Left colon (tissue), 2 donors: ENCODE results near the gene SYT17. TPM values are rescaled to one million over a fixed set of nuclear protein-coding genes. Genes with fewer than 3 reads are reported as not detected.
A peak's percentile ranks its signal among the peaks of the same experiment; 100 is the strongest.
"Not testable (repeated sequence)": the region's sequence is repeated elsewhere in the genome, so short reads cannot be mapped to it uniquely, and the experiment has no call there.

Experiments
- ATAC-seq: fragments of 200-7000 bp; cut with Tn5 transposase; one replicate; pipeline ENCODE4 v1.9.1; 2020; ENCODE audit warnings: mild to moderate bottlenecking, moderate library complexity
- DNase-seq, 2 donors: peaks; one replicate each; pipeline ENCODE4 v3.0.0-alpha.2; 2020
- intact Hi-C, 2 donors: fragments of 100-400 bp; cut with DNase I in 1 of 2; cut with micrococcal nuclease in 1 of 2; formaldehyde crosslinking; loops; one replicate each; pipeline versions ENCODE4 v1.11.2 to v1.14.0; 2022; cut with DNase I, micrococcal nuclease
- total RNA-seq, 2 donors: library from RNA; stranded (reverse); fragmentation: NEBNext Ultra II Directional; extraction: Animal tissue kit (Norgen Biotek cat#: 25700); gene quantifications; one replicate each; pipeline ENCODE4 v1.2.1, GENCODE V29; 2021
- donor health status: DM: no; HTN: no; CAD: no.
- donor health status: DM: yes; HTN: yes; CAD: no.

SYT17 gene
- total RNA-seq, 2 donors from 2014 or later = 8.4 to 9.1 TPM

- DNase-seq (peak in 1 of 2 donors; percentile 14), ATAC-seq (no peak)
- intact Hi-C loops = no loop called here
Measured at GRCh38 chr16:19169082-19169639, 1.1 kb downstream of the SYT17 start.

GRCh38 chr16:19170043-19170655 is 2.1 kb downstream of the SYT17 start:
- intact Hi-C loops = loop anchor here in 1 of 2 donors (10.0 kb wide), 1 partner anchor 85 kb away; no protein-coding TSS in a partner anchor
- ATAC-seq (no peak), DNase-seq (no peak)

- DNase-seq (no peak), ATAC-seq (no peak)
- intact Hi-C loops = loop anchor here in 1 of 2 donors (10.0 kb wide), 1 partner anchor 87 kb away; no protein-coding TSS in a partner anchor
Measured at GRCh38 chr16:19172098-19172780, 4.2 kb downstream of the SYT17 start.

- intact Hi-C loops = loop anchor here in 1 of 2 donors (10.0 kb wide), 1 partner anchor 88 kb away; no protein-coding TSS in a partner anchor
- DNase-seq (no peak), ATAC-seq (no peak)
Measured at GRCh38 chr16:19173059-19173458, 5.0 kb downstream of the SYT17 start.

DNA sequence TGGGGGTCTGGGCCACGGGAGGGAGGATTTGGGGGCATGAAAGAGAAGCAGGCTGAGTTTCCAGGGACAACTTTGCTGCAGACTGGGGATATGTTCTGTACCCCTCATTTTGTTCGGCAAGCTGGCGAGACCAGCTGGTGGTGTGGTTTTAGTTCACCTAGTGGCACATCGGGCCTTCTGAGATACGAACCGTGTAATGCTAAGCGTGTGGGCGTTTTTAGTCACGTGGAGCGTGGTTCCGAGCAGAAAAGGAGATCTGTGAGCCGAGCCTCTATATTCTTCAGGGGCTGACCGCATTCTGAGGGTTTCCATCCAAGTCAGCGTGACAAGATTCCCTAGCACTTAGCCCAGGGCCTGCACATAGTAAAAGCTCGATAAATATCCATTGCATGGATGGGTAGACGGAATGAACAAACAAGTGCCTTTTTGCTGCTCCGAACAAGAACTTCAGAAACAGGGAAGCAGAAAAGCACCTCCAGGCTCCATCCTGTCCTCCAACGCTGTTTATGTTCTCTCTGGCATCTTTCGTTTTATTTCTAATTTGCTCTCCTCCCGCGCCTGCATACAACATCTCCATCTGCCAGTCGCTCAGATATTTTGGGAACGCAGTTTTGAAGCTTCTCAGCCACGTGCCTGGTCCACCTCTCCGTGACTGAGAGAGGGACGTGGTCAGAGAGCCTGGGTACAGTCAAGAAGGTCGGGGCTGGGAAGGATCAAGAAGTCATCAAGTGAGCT is 5.8 kb downstream of the SYT17 start:
- ATAC-seq = no peak
- no peak for DNase-seq
- intact Hi-C loops = loop anchor here in 1 of 2 donors (10.0 kb wide), 1 partner anchor 89 kb away; no protein-coding TSS in a partner anchor

- ATAC-seq = no peak
- no peak for DNase-seq
- intact Hi-C loops = loop anchor here in 1 of 2 donors (10.0 kb wide), 1 partner anchor 90 kb away; no protein-coding TSS in a partner anchor
Measured at GRCh38 chr16:19174478-19174877, 6.4 kb downstream of the SYT17 start.

DNA sequence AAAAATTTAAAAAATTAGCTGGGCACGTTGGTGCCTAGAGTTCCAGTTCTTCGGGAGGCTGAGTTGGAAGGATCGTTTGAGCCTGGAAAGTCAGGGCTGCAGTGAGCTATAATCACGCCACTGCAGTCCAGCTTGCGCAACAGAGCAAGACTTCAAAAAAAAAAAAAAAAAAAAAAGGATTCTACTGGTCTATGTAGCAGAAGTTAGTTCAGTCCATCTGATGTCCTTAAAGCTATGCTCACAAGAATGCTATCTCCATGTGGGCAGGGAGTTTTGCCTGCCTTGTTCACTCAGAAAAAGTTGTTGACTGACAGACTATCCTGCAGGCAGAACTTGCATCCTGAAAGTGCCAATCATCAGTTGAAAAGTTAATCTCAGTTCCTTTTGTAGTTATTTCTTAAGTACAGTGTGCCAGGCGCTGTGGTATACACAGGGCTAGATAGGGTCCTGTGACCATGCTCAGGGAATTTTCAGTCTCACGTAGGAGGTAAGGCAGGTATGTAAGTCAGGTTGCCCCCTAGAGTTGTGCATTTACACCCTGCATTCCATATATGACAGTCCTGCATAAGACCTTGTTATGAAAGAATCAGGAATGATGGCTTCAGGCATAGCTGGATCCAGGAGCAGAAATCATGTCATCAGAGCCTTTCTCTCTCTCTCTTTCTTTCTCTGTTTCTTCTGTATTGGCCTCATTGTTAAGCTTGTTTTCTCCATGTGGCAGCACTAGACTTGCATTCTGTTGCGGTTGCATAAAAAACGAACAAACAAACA is 7.6 kb downstream of the SYT17 start:
- intact Hi-C loops = loop anchor here in 1 of 2 donors (10.0 kb wide), 1 partner anchor 91 kb away; no protein-coding TSS in a partner anchor
- ATAC-seq (no peak), DNase-seq (no peak)

DNA sequence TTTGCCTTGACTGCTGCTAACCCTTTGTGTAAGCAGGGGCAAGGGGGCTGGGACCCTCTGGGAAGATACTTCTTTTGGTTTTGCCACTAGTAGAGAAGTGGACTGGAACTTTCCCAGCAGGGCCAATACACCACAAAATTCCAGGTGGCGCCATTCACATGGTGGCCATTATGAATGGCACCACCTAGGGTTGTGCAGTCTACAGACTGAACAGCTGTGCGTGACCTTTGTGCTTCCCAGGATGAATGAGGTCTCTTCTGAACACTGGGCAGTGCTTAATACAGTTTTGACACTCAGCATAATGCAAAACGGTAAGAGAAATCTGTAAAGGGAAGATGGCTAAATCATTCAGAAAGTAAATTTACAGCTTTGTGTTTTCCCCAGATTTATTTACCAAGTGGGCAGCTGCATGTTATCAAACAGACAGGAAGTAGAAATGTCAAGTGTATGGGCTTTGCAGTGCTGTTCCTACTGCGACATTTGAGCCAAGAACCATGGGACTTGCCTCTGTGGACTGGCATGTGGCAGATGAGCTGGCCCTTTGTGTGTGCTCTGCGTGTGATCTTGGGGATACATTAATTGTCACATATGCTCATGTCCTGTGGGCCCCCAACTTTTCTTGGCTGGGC is 9.2 kb downstream of the SYT17 start:
- intact Hi-C loops = loop anchor here in 1 of 2 donors (10.0 kb wide), 1 partner anchor 92 kb away; no protein-coding TSS in a partner anchor
- ATAC-seq (peak; percentile 42), DNase-seq (no peak)

DNA sequence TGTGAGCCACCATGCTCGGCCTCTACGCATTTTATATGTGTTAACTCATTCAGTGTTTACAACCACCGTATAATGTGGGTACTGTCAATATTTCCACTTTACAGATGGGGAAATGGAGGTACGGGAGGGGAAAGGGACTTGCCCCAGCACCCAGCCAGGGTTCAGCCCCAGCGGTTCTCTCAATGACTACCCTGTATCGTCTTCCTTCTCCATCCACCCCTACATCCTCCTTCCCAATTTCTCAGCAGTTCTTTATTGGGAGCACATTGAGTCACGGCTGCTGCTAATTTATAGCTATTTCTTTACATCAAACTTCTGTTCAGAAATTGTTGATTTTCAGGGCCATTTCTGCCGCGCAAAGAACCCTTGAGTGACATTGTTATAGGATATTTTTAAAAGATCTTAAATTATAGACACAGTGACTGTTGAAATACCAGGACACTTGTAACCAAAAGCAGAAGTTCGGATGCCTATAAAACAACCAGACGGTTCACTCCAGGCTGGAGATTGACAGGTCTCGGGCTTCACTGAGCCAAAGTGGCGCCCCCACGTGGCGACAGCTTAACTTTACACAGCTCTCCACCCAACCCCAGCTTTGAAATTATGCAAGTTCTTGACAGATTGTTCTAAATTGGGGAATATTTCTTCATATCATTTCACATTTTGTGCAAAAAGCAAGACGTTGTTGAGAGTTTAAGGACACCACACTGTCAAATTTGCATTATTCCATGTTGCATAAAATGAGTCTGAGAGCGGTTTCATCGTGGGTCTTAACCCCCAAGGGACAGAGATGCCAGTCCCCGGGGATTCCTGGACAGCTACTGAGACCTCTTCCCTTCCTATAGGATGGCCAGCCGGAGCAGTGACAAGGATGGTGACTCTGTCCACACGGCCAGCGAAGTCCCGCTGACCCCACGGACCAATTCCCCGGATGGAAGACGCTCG is 11.8 kb downstream of the SYT17 start:
- ATAC-seq (peak; percentile 93), DNase-seq (peak; percentile 56 to 77)
- intact Hi-C loops = loop anchor here in 1 of 2 donors (10.0 kb wide), 1 partner anchor 95 kb away; no protein-coding TSS in a partner anchor

GRCh38 chr16:19180741-19181140 is 12.7 kb downstream of the SYT17 start:
- no peak for ATAC-seq
- intact Hi-C loops = no loop called here
- no peak for DNase-seq

DNA sequence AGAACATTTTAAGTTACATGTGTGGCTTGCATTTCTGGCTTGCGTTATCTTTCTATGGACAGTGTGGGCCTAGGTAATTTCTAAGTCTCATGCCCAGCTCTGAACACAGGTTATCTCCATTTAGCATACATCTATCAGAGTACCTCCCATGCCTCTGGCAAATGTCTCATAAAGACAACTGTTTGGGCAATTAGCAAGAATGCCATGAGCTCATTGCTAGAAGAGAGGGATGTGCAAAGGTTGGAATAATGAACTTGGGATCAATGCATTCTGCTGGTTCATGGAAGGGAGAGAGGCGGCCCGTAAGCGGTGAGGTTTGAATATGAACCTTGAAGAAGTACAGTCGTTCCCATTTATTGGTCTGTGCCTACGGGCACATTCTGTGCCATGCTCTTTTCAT is 14.4 kb downstream of the SYT17 start:
- ATAC-seq (no peak), DNase-seq (no peak)
- intact Hi-C loops = no loop called here

- ATAC-seq = no peak
- DNase-seq = no peak
- intact Hi-C loops = no loop called here
Measured at GRCh38 chr16:19183187-19183586, 15.1 kb downstream of the SYT17 start.

DNA sequence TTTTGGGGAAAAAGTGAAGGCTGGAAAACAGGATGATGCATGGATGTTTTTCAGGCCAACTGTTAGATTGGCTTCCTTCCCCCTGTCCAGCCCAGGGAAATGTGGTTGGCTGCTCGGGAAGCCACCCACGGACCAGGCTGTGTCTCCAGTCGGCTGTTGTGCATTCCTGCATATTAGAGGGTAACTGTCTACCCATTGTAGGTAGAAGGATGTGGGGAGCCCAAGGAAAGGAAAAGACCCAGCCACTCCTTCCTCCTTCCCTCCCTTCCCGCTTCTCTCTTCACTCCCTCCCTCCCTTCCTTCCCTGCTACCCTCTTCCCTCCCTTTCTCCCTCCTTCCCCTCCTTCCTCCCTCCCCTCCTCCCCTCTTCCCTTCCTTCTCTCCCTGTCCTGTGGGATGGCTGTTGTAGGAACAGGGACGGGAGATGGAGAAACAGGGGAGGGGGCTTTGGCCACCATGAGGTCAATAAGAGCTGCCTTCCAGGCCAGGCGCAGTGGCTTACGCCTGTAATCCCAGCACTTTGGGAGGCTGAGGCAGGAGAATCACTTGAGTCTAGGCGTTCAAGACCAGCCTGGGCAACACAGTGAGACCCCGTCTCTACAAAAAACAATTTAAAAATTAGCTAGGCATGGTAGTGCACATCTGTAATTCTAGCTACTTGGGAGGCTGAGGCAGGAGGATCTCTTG is 16.9 kb downstream of the SYT17 start:
- ATAC-seq (no peak), DNase-seq (no peak)
- intact Hi-C loops = no loop called here

DNA sequence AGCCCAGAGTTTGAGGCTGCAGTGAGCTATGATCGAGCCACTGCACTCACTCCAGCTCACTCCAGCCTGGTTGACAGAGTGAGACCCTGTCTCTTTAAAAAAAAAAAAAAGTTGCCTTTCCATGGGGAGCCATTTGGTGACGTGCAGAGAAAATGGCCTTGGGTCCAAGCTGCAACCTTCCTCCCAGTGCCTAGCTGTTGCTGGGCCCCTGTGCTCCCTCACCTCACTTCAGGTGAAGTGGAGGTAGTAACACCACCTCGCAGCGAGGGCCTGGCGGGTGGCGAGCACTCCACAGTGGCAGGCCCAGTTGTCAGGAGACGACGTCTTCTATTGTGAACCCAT is 17.4 kb downstream of the SYT17 start:
- intact Hi-C loops = no loop called here
- ATAC-seq (no peak), DNase-seq (no peak)

GRCh38 chr16:19186408-19186807 is 18.4 kb downstream of the SYT17 start:
- DNase-seq = no peak
- ATAC-seq = no peak
- intact Hi-C loops = no loop called here

GRCh38 chr16:19187961-19188360 is 19.9 kb downstream of the SYT17 start:
- DNase-seq, intact Hi-C loops, ATAC-seq: not testable (repeated sequence)
